HG03025 (cell line): Measurements from ENCODE around the gene DYNLL1.
A peak's percentile ranks its signal among the peaks of the same experiment; 100 is the strongest.
"Not testable (repeated sequence)": the region's sequence is repeated elsewhere in the genome, so short reads cannot be mapped to it uniquely, and the experiment has no call there.

Experiments used
- ATAC-seq: cut with Tn5 transposase; IDR thresholded peaks from one replicate; pipeline ENCODE4 v1.9.1; 2021; ENCODE audit warnings: mild to moderate bottlenecking, moderate library complexity; ENCODE audit not compliant: unreplicated experiment, low FRiP score

DYNLL1 gene

DNA sequence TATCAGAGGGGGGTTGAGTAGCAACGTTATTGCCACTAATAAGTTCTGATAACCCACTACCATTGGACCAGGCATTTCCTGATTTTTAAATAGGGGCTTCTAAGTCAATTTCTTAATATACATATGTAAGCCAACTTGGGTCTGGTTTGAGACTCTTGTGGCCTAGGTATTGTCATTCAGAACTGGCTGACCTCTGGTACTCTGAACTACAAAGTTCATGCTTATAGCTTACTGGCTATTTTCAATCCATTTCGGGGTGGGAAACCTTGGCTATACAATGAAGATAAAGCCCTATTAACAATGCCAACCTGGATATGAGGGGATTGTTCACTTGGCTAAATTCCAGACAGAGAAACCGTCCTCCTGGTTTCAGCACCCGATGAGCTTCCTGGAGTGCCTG is 8.7 kb downstream of the DYNLL1 start:
- no peak for ATAC-seq

DNA sequence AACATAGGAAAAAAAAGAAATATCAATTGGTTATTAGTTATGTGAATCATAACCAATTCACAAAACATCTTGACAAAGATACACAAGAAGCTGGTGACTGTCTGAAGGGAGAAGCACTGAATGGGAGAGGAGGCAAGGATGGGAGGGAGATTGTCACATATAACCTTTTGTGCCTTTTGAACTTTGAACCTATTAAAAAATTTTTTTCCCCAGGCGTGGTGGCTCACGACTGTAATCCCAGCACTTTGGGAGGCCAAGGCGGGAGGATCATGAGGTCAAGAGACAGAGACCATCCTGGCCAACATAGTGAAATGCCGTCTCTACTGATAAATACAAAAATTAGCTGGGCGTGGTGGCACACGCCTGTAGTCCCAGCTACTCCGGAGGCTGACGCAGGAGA is 12.6 kb downstream of the DYNLL1 start:
- ATAC-seq = no peak

DNA sequence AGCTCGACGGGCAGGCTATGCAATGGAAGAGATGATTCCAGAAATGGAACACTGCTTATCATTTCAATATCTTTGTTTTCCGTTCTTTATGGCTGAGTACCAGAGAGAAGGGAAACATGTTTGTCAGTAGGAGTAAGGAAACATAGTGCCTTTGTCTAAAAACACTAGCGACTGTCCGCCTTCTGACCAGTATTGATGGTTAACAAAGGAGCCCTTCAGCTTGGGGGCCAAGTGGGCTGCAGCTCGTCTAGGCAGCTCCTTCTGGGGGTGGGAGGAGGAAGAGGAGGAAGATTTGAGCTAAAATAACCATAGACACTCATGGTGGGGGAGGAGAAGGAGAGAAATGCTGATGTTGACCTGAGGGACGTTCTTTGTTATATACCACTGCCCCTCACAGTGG is 18.1 kb downstream of the DYNLL1 start:
- ATAC-seq = no peak

DNA sequence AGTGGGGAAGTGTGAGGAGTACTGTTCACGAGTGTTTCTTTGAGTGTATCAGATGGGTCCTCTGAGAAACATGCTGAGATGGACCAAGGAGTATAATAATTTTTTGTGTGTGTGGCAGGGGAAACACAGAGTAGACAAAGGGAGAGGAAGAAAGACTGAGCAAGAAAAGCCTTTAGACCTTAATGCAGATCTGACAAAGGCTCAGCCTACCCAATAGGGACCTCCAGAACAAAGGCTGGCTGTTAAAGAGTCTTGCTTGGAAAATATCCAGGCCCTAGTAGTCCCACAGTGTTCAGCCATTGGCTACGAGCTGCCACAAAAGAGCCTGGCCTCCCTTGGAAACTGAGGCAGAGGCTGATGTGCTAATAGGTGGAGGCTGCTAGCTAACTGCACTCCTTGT is 19.6 kb downstream of the DYNLL1 start:
- ATAC-seq = no peak

DNA sequence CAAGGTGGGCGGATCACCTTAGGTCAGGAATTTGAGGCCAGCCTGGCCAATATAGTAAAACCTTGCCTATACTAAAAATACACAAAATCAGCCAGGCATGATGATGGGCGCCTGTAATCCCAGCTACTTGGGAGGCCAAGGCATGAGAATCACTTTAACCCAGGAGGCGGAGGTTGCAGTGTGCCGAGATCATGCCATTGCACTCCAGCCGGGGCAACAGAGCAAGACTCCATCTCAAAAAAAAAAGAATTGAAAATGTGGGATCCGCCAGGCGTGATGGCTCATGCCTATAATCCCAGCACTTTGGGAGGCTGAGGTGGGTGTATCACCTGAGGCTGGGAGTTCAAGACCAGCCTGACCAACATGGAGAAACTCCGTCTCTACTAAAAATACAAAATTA is 23.4 kb downstream of the DYNLL1 start:
- ATAC-seq = not testable (repeated sequence)

DNA sequence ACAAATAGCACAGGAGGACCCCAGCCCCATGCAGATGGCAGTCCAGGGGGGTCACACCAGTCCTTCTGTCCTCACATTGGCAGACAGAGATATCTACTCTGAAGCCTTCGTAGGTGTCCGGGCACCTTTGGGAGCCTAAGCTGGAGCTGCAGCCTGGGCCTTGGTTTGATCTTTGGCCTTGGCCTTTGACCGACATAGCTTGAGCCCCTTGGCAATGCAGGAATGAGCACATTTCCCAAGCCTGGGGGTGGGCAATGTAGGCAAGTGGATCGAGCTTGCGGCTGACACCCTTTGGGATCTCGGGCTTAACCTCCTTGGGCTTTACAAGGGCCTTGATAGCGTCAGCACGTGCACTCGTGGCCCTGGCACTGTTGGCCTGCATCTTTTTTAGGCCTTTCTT is 26.7 kb downstream of the DYNLL1 start:
- no peak for ATAC-seq

DNA sequence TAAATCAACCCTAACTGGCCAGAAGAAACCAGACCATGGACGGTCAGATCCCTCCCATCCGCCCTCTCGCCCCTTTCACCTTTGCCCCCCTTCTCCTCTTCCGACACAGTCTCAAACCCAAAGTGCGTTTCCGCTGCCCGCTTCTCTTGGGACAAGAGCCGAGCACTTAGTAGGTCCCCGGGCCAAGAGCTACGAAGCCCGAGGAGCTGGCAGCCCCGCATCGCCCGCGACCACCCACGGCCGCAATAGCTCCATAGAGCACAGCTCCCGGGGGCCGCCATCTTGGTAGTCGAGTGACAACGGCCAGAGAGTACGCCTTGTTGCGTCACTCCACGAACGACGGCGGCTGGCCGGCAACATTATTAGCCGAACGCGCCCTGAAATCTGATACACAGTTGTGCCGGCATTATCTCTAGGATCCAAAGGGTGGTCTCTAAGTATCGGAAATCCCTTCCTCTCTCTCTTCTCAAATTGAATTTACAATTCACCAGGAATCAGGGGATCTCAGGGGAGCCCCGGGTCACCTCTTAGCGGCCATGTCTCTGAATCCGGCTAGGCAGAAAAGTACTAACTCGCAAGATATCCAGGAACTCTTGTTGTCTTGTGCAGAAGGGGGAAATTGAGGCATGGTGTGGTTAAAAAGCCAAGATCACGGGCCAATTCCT is 33.1 kb downstream of the DYNLL1 start, which contains the start of gene COQ5:
Gene COQ5, minus strand, starts transcription at position 298 of the 665 bp plus-strand sequence. Its CDS starts 17 bp downstream, at position 281.
- peak; percentile 60 for ATAC-seq

DNA sequence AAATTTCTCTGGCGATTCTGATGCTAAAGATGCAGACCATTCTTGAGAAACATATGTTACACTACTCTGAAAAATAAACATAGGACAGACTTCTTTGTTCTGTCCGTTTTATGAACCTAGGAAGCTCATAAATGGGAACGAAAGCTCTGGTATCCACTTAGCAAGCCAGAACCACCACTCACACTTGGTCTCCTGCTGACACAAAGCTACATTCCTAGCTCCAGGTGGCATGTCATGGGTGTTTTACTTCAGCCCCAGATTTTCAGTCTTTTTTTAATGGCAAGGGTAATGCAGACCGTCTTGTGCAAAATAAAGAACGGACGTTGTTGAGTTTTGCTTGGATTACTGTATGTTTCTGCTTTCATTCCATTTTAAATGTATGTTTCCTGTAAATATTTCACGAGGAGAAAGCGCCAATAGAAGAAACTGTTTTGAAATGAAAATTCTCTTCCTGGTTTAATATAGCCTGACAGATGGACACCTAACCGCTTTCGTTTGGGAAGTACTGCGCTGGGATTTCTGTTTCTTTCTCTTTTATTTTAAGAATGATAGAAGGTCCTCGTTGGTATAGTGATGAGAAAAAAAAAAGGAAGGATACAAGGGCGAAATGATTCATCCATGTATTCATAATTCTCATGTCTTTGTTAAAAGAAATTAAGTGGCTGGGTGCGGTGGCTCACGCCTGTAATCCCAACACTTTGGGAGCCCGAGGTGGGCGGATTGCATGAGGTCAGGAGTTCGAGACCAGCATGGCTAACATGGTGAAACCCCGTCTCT is 33.9 kb downstream of the DYNLL1 start:
- ATAC-seq = no peak

DNA sequence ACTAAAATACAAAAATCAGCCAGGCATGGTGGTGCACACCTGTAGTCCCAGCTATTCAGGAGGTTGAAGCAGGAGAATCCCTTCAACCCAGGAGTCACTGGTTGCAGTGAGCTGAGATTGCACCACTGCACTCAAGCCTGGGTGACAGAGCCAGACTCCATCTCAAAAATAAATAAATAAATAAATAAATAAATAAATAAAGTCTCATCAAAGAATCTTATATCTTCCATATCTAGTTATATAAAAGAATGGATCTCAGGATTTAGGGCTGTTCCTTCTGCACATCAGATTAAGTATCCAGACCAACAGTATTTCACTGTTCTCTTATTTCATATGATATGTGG is 34.5 kb downstream of the DYNLL1 start:
- ATAC-seq = not testable (repeated sequence)

DNA sequence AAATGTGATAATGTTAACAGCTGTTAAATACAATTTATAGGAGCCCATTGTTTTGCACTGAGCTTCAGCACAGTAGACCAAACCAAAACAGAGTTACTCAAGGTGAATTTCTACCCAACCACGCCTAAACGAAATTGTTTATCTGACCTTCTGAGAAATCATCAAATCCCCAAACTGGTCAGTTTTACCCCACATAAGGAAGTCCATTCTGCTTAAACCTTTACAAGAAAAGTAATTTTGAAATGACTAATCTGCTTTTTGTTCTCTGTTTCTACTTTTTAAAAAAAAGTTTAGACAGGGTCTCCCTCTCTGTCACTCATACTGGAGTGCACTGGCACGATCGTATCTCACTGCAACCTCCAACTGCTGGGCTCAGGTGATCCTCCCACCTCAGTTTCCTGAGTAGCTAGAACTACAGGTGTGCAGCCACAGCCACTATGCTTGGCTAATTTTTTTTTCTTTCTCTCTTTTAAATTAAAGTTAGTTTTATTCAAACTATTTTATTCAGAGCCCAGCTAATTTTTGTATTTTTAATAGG is 36.9 kb downstream of the DYNLL1 start:
- no peak for ATAC-seq

DNA sequence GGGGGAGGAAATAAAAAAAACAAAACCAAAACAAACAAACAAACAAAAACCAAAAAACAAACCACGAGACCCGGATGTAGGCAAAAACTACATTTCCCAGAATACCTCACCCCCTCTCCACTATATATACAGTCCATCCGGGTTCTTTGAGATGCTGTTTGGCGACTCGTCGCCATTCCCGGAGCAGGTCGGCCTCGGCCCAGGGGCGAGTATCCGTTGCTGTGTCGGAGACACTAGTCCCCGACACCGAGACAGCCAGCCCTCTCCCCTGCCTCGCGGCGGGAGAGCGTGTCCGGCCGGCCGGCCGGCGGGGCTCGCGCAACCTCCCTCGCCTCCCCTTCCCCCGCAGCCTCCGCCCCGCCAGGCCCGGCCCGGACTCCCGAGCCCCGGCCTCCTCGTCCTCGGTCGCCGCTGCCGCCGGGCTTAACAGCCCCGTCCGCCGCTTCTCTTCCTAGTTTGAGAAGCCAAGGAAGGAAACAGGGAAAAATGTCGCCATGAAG is 38.3 kb downstream of the DYNLL1 start, which contains the start of gene RNF10:
Gene RNF10, plus strand, starts transcription at position 154 of the 500 bp plus-strand sequence. CDS start 456 bp downstream, outside the sequence.
- no peak for ATAC-seq

DNA sequence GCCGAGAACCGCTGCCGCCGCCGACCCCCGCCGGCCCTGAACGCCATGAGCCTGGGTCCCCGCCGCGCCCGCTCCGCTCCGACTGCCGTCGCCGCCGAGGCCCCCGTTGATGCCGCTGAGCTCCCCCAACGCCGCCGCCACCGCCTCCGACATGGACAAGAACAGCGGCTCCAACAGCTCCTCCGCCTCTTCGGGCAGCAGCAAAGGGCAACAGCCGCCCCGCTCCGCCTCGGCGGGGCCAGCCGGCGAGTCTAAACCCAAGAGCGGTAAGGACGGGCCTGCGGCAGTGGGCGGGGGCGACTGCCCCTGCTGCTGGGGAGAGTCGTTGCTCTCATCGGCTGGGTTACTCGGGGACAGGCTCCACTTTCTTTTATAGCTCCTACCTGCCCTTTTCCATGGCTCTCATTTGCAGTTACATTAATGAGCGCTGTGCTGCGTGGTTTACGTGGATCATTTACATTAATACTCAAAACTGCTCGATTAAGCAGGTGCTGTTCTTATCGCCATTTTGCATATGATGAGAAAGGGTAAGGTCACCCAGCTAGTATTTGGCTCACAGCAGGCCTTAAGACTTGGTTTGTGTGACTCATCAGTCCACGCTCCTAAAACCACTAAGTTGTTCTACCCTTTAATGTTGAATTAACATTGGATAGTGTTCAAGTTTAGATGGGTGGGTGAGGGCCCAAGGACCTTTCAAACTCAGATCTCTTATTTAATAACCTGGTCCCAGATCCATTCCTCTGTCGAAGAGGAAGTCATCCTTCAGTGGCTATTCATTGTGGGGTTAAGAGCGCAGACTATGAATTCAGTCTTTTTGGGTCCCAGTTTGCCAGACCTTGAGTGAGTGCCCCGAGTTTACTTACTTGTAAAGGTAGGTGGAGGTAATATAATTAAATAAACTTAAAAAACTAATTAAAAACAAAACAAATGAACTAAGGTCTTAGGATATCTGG is 39.1 kb downstream of the DYNLL1 start:
- ATAC-seq = no peak

DNA sequence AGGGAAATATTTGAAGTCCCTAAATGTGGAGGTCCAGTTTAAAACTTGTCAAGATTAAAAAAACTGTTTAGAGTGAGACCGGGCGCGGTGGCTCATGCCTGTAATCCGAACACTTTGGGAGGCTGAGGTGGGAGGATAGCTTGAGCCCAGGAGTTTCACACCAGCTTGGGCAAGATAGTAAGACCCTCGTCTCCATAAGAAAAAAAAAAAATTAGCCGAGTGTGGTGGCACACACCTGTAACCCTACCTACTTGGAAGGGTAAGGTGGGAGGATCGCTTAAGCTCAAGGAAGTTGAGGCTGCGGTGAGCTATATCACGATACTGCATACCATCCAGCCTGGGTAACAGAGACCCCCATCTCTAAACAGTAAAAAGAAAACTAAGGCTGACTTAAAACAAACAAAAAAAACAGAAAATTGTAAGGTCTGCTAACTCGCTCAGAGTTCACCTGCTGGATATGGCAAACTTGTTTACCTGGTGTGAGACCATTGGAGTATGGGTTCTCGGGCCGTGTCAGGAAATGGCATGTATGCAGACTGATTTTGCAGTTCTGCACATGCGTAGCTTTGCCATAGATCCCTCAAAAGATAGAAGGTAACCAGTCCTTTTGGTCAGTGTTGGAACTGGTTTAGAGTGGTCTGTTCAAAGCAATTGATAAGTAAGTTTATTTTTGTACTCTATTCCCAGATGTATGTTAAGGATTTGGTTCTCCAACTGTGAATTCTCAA is 40.3 kb downstream of the DYNLL1 start:
- no peak for ATAC-seq

DNA sequence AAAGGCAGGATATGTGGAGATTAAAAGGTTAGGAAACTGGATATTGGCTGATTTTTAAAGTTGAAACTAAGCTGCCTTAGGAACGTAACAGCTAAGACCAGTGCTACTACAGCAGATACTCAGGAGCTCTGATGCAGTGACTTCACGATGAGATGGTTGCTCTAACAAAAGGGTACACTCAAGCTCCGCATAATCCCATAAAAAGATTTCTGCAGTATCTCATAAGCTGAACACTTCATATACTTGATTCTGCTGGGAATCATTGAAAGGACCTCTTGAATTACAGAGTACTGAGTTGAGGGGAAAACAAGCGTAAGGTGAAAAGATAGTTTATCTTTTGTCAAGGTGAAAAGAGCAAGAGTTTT is 41.9 kb downstream of the DYNLL1 start:
- ATAC-seq = no peak

DNA sequence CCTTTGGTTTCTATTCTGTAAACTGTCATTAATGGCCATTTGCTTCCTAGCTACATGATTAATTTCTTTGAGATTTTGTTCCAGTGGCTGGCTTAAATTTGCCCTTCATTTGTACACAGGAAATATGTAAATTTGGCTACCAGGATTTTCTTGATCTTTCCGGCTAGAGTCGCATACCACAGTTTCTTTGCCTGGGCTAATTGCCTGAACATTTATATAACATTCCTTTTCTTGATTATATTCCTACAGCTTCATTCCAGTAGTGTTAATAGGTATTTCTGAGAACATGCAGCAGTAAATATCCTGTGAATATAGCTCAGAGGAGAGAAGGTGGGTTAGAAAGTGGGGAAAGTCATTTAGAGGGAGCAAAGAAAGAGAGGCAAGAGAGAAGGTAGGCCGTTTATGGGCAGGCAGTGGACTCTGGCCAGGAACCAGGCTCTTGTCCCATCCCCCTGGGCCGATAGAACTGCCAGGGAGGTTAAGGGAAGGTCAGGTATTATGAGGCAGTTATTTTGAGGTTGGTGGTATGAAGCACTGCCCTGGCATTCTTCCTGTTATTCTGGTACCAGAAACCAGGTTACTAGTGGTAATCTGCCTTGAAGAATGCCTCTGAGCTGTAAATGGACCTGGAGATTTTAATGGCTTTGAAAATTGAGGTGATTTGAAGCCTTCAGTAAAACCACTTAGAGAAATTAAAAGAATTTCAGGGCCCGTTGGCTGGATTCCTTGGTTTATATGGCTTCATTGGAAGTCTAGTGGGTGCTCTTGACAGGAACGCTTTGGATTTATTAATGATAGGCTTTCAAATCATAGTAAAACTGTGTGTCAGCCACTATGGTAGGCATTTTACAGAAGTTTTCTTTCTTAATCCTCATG is 42.6 kb downstream of the DYNLL1 start:
- no peak for ATAC-seq

DNA sequence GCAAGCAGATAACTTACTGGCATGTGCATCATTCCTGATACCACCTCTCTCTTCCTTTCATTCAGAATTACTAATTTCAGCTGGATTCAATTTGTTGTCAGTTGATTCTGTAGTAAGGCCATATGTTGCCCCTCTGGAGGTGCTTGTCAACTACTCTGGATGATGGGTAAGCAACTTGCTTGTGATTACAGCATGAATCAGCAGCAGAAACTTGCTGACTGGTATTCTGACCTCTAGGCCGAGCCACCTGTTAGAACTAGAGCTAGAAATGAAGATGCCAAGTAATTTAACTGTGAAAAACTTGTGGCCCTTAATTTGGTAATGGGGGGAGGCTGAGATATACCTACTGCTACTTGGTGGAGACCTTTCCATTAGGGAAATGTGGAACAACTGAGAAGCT is 43.4 kb downstream of the DYNLL1 start:
- ATAC-seq = no peak

DNA sequence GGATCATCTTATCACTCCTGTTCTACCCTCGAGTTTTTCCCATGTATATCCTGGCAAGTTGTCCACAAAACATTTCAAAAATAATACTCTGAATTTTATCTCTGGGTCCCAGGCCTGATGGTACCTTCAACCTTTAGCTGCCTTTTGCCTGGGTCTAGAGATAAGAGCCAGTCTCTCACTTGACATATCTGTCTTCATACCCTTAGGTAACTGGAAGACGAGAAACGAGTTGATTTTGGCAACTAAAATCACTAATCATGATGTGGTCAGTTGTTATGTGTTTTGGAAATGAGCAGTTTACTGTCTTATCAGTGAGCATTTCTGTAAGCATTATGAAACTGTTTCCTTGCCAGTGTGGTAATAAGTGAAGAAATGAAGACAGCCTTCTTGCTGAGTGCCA is 44.5 kb downstream of the DYNLL1 start:
- no peak for ATAC-seq

DNA sequence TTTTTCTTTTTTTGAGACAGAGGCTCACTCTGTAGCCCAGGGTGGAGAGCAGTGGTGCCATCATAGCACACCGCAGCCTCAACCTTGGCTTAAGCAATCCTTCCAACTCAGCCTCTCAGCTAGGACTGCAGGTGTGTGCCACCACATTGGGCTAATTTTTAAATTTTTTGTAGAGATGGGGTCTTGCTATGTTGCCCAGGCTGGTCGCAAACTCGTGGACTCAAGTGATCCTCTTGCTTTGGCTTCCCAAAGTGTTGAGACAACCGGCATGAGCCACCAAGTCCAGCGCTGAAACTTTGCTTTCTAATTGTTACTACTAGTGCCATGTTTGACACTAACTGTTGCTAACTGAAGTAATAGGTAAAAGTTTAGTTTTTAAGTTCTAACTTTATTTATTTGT is 46.3 kb downstream of the DYNLL1 start:
- no peak for ATAC-seq

DNA sequence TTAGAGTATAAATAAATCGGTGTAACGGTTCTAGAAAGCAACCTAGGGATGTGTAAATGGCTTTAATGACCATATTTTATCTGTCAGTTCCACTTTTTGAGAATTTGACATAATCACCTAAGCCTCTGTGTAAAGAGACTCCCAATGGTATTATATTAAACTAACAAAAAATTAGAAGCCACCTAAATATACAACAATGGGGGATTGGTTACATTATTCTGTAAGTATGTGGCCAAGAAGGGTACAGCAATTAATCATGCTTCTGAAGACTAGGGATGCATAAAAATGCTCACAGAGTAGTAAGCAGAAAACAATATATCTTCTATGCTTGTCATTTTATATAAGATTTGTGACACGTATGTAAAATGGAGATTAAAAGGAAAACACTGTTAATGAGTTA is 48.8 kb downstream of the DYNLL1 start:
- no peak for ATAC-seq
